H1 (cell line): ENCODE measurements around the gene NPR2. TPM values are rescaled to one million over a fixed set of nuclear protein-coding genes. Genes with fewer than 3 reads are reported as not detected.

Experiments used
- CTCF ChIA-PET: fragments of 300-600 bp; sonication (Branson Sonifier 250); formaldehyde crosslinking; loops from one replicate; lab custom pipeline; 2021; ENCODE audit not compliant: partially characterized antibody; lab: Charles Lee
- POLR2A ChIA-PET: fragments of 300-600 bp; sonication (Branson Sonifier 250); formaldehyde crosslinking; loops from one replicate; lab custom pipeline; 2021; ENCODE audit warnings: inconsistent platforms; ENCODE audit not compliant: partially characterized antibody; lab: Charles Lee
- DNase-seq, 2 experiments: peaks; one replicate each; pipeline versions ENCODE4 v3.0.0 to v3.0.0-alpha.2; 2010 to 2022; ENCODE audit warnings: low spot score in 2 of 2, low read depth in 1 of 2, mixed read lengths in 1 of 2
- FAIRE-seq: peaks from 2 replicates; lab custom pipeline; 2011; peaks lifted over from hg19 to GRCh38; lab: Jason Lieb, UNC
- H2AFZ ChIP-seq: 2 replicates; pipeline ENCODE4 v1.8.1; 2012; ENCODE audit warnings: low read length, inconsistent platforms
- H2AK5ac ChIP-seq: 2 replicates; pipeline ENCODE4 v1.6.1; 2013; ENCODE audit warnings: low read depth, low read length
- H2BK120ac ChIP-seq: replicated peaks from 2 replicates; pipeline ENCODE3; 2013; ENCODE audit warnings: low read depth, low read length, inconsistent platforms
- H2BK12ac ChIP-seq: 2 replicates; pipeline ENCODE4 v1.6.1; 2013; ENCODE audit warnings: low read depth, low read length
- H2BK15ac ChIP-seq: 2 replicates; pipeline ENCODE4 v1.6.1; 2013; ENCODE audit warnings: low read length
- H2BK20ac ChIP-seq: 2 replicates; pipeline ENCODE4 v1.6.1; 2013; ENCODE audit warnings: low read length
- H2BK5ac ChIP-seq: 2 replicates; pipeline ENCODE4 v1.6.1; 2013; ENCODE audit warnings: low read depth, low read length
- H3K14ac ChIP-seq: 2 replicates; pipeline ENCODE4 v1.6.1; 2013; ENCODE audit warnings: inconsistent platforms; ENCODE audit not compliant: insufficient read length
- H3K18ac ChIP-seq: 2 replicates; pipeline ENCODE4 v1.6.1; 2013; ENCODE audit warnings: low read length; ENCODE audit errors: extremely low read depth
- H3K23ac ChIP-seq: 2 replicates; pipeline ENCODE4 v1.6.1; 2013; ENCODE audit warnings: inconsistent platforms; ENCODE audit not compliant: insufficient read length
- H3K23me2 ChIP-seq: 2 replicates; pipeline ENCODE4 v1.6.1; 2013; ENCODE audit warnings: low read depth, low read length
- H3K27ac ChIP-seq: 2 replicates; pipeline ENCODE4 v1.6.1; 2011; ENCODE audit warnings: low read depth, low read length, inconsistent platforms
- H3K27me3 ChIP-seq, 4 experiments: replicated peaks in 1 of 4; 1 replicate in 1 of 4; 2 replicates in 3 of 4; pipeline versions ENCODE4 v1.6.1 to v1.8.1; 2011 to 2013; ENCODE audit warnings: low read length in 3 of 4, mild to moderate bottlenecking in 3 of 4, inconsistent platforms in 2 of 4, mixed read lengths in 2 of 4, moderate library complexity in 1 of 4; ENCODE audit not compliant: control insufficient read depth in 3 of 4, insufficient read depth in 3 of 4; ENCODE audit errors: extremely low read depth in 1 of 4
- H3K36me3 ChIP-seq, 4 experiments: 2 replicates each; pipeline versions ENCODE4 v1.6.1 to v1.8.1; 2011 to 2013; ENCODE audit warnings: mild to moderate bottlenecking in 4 of 4, low read length in 3 of 4, moderate library complexity in 2 of 4, control low read depth in 1 of 4, inconsistent platforms in 1 of 4; ENCODE audit not compliant: insufficient read depth in 4 of 4, control insufficient read depth in 2 of 4
- H3K4ac ChIP-seq: replicated peaks from 2 replicates; pipeline ENCODE3; 2013; ENCODE audit warnings: low read length, low read depth, mixed read lengths, inconsistent platforms; ENCODE audit not compliant: insufficient read length
- H3K4me1 ChIP-seq, 4 experiments: replicated peaks in 1 of 4; 1 replicate in 1 of 4; 2 replicates in 3 of 4; pipeline versions ENCODE4 v1.6.1 to v1.8.1; 2011 to 2013; ENCODE audit warnings: low read length in 3 of 4, inconsistent platforms in 2 of 4, mixed read lengths in 1 of 4; ENCODE audit not compliant: insufficient read depth in 4 of 4, control insufficient read depth in 3 of 4
- H3K4me2 ChIP-seq, 2 experiments: 2 replicates each; pipeline versions ENCODE4 v1.6.1 to v1.8.1; 2011 to 2013; ENCODE audit warnings: low read depth in 2 of 2, low read length in 2 of 2, control low read depth in 1 of 2, inconsistent platforms in 1 of 2, mild to moderate bottlenecking in 1 of 2; ENCODE audit not compliant: insufficient read depth in 1 of 2
- H3K4me3 ChIP-seq, 4 experiments: fragments of 200-600, 300-600 bp in 1 of 4; sonication (generic), shearing (Covaris generic), sonication (Bioruptor Twin) in 1 of 4; 2 replicates each; pipeline versions ENCODE4 v1.5.1 to v1.8.1; 2011 to 2016; ENCODE audit warnings: low read length in 4 of 4, low read depth in 3 of 4, control low read depth in 2 of 4, inconsistent platforms in 2 of 4, mild to moderate bottlenecking in 2 of 4, mixed read lengths in 1 of 4, moderate library complexity in 1 of 4; ENCODE audit not compliant: insufficient read depth in 2 of 4; ENCODE audit errors: extremely low read depth in 1 of 4
- H3K56ac ChIP-seq: replicated peaks from 2 replicates; pipeline ENCODE3; 2013; ENCODE audit warnings: low read depth, mild to moderate bottlenecking, mixed read lengths, low read length, inconsistent platforms; ENCODE audit not compliant: insufficient read length
- H3K79me1 ChIP-seq: 2 replicates; pipeline ENCODE4 v1.6.1; 2013; ENCODE audit warnings: low read depth, low read length, control low read depth
- H3K79me2 ChIP-seq, 2 experiments: 2 replicates each; pipeline versions ENCODE4 v1.6.1 to v1.8.1; 2012 to 2013; ENCODE audit warnings: low read length in 2 of 2, mild to moderate bottlenecking in 2 of 2, inconsistent platforms in 1 of 2; ENCODE audit not compliant: insufficient read depth in 2 of 2, control insufficient read depth in 1 of 2
- H3K9ac ChIP-seq, 4 experiments: replicated peaks in 1 of 4; 1 replicate in 1 of 4; 2 replicates in 3 of 4; pipeline versions ENCODE4 v1.6.1 to v1.8.1; 2011 to 2013; ENCODE audit warnings: low read depth in 3 of 4, low read length in 3 of 4, control low read depth in 2 of 4, mild to moderate bottlenecking in 2 of 4, moderate library complexity in 2 of 4, inconsistent platforms in 1 of 4; ENCODE audit errors: extremely low read depth in 1 of 4
- H3K9me3 ChIP-seq, 2 experiments: 2 replicates each; pipeline versions ENCODE4 v1.6.1 to v1.8.1; 2012 to 2013; ENCODE audit warnings: mild to moderate bottlenecking in 2 of 2, moderate library complexity in 2 of 2, control low read depth in 1 of 2, inconsistent platforms in 1 of 2, low read depth in 1 of 2, low read length in 1 of 2, mixed read lengths in 1 of 2; ENCODE audit not compliant: insufficient read depth in 2 of 2
- H4K20me1 ChIP-seq, 2 experiments: replicated peaks in 1 of 2; 2 replicates each; pipeline versions ENCODE3 to v1.8.1; 2011 to 2013; ENCODE audit warnings: inconsistent platforms in 2 of 2, low read length in 2 of 2, mild to moderate bottlenecking in 1 of 2; ENCODE audit not compliant: insufficient read depth in 2 of 2, control insufficient read depth in 1 of 2
- H4K5ac ChIP-seq: 2 replicates; pipeline ENCODE4 v1.6.1; 2013; ENCODE audit warnings: low read length, low read depth, mixed read lengths, inconsistent platforms; ENCODE audit not compliant: insufficient read length
- H4K8ac ChIP-seq: 2 replicates; pipeline ENCODE4 v1.8.0; 2013; ENCODE audit warnings: mild to moderate bottlenecking, moderate library complexity, low read length, inconsistent platforms; ENCODE audit not compliant: insufficient read depth; ENCODE audit errors: extremely low read depth
- H4K91ac ChIP-seq: replicated peaks from 2 replicates; pipeline ENCODE3; 2013; ENCODE audit warnings: low read length, mixed read lengths, inconsistent platforms; ENCODE audit not compliant: insufficient read length
- CEBPB ChIP-seq: IDR thresholded peaks from 2 replicates; pipeline ENCODE4 v1.6.1; 2012; ENCODE audit warnings: low read depth, low read length
- KDM4A ChIP-seq: IDR thresholded peaks from one replicate; pipeline ENCODE4 v1.7.1; 2012; ENCODE audit warnings: low read depth, mild to moderate bottlenecking, moderate library complexity, low read length, inconsistent platforms; ENCODE audit not compliant: severe bottlenecking
- MAX ChIP-seq: IDR thresholded peaks from 2 replicates; pipeline ENCODE4 v1.6.1; 2012; ENCODE audit warnings: inconsistent platforms
- WGBS, 2 experiments: shearing (Covaris generic) in 1 of 2; methylation state at CpG; one replicate each; pipeline versions ENCODE4 v1.1.6 to v1.1.7; 2013 to 2015; ENCODE audit warnings: low lambda C conversion rate in 2 of 2, mixed read lengths in 2 of 2, inconsistent platforms in 1 of 2, low coverage in 1 of 2, missing lambda C conversion rate in 1 of 2; ENCODE audit not compliant: insufficient replicate concordance in 2 of 2, insufficient coverage in 1 of 2, insufficient read length in 1 of 2; ENCODE audit errors: extremely low coverage in 1 of 2, missing lambda C conversion rate in 1 of 2; 5-methylcytosine and 5-hydroxymethylcytosine counted together
- polyA plus RNA-seq, 7 experiments: library from polyadenylated mRNA; depleted of rRNA in 3 of 7; stranded (reverse) in 5 of 7; unstranded in 2 of 7; fragments of >200 nt in 5 of 7; fragments of 200-250 nt in 2 of 7; gene quantifications; 1 replicate in 5 of 7; 2 replicates in 1 of 7; 4 replicates in 1 of 7; pipeline versions ENCODE4 v1.2.1 to v1.2.3, GENCODE V29; 2011 to 2013; ENCODE audit warnings: missing spikeins in 2 of 7, mixed read lengths in 2 of 7
- total RNA-seq: library from RNA; stranded (reverse); fragmentation: NEBNext Ultra II Directional; extraction: Animal tissue kit (Norgen Biotek cat#: 25700); gene quantifications from 2 replicates; pipeline ENCODE4 v1.2.1, GENCODE V29; 2021

NPR2 gene
- total and polyA plus RNA-seq, 2 of the 8 experiments (the other 6 are each of a cell fraction or from before 2014, with no cell fraction given) = 11.0 to 17.0 TPM

DNA sequence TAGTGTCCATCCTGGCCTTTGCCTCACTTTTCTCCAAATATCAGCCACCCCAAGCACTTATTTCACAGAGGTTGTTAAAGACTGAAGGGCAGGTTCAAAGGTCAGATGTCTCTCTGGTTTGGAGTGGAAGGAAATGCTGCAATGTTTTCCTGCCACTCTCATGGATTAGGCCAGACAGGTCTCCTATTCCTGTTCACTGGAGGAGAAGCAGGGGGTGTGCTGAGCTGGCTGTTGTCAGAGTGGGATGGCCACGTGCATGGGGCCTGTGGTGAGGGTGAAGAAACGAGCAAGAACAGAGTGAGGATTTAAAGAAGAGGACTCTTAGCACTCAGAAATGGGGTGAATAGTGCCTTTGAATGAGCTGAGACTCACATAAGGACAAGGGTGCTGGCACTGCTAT is 44.4 kb downstream of the NPR2 start:
- Histone ChIP-seq H2AK5ac (peak overlapping the region; percentile 10; the same call in 1 of the 2 replicates), H3K14ac (no peak overlapping the region), H3K79me2 (no peaks in the 10 kb centered on the region), H3K23me2 (no peaks in the 10 kb centered on the region), H3K27ac (no peak overlapping the region), H4K8ac (no peak overlapping the region), H3K4me2 (no peak overlapping the region), H2BK120ac (no peak overlapping the region), H3K23ac (no peak overlapping the region), H3K9ac (no peak overlapping the region), H2BK5ac (no peak overlapping the region), H3K9me3 (no peaks in the 10 kb centered on the region), H3K56ac (no peak overlapping the region), H3K27me3 (no peaks in the 10 kb centered on the region; a peak in 1 of 7 replicates), H3K4ac (no peak overlapping the region), H2BK20ac (no peak overlapping the region), H4K5ac (no peak overlapping the region), H3K4me1 (peaks cover 0 to 3% (median 1%) of the 10 kb centered on the region in 4 experiments; a peak in 4 of 7 replicates), H4K91ac (no peak overlapping the region), H3K4me3 (no peak overlapping the region), H3K18ac (no peak overlapping the region), H3K36me3 (no peaks in the 10 kb centered on the region), H2BK15ac (no peak overlapping the region), H4K20me1 (no peaks in the 10 kb centered on the region), H2BK12ac (no peak overlapping the region), H3K79me1 (no peaks in the 10 kb centered on the region), H2AFZ (no peak overlapping the region)
- ChIA-PET CTCF (interaction anchor here (0.7 to 16.5 kb wide), 34 partner anchors 10 to 211 kb away, joined by 3 to 172 read pairs (median 4); partner anchors contain the start of genes CREB3, FAM221B, HINT2 and NPR2), POLR2A (interaction anchor here (0.9 to 3.2 kb wide), 4 partner anchors 10 to 104 kb away, joined by 3 to 18 read pairs (median 3); partner anchors contain the start of genes CREB3 and TLN1)
- DNase-seq (no peak), FAIRE-seq (no peak)
- WGBS, 2 experiments = 88% methylated on average over 2 of the region's 2 CpGs; no CpG with 5 or more reads in 1 of the 2 experiments
- TF ChIP-seq MAX (no peak), CEBPB (no peak), KDM4A (no peak)
